MCF 10A (cell line): Measurements from ENCODE around the gene GALNS. TPM values are rescaled to one million over a fixed set of nuclear protein-coding genes. Genes with fewer than 3 reads are reported as not detected.

ENCODE experiments used
- Bru-seq: library from RNA; stranded (reverse); fragments of 400-500 nt; gene quantifications from one replicate; lab custom pipeline; 2021; lab: Mats Ljungman, UMichigan
- BruChase-seq, 2 experiments: library from RNA; stranded (reverse); fragments of 400-500 nt; gene quantifications; one replicate each; lab custom pipeline; 2021; lab: Mats Ljungman, UMichigan
- BruUV-seq: library from RNA; stranded (reverse); fragments of 400-500 nt; replicated peaks from 2 replicates; lab custom pipeline; 2021; lab: Mats Ljungman, UMichigan
- CTCF ChIA-PET: fragments of 300-600 bp; sonication (Branson Sonifier 250); formaldehyde crosslinking; extraction: SDS; loops from one replicate; lab custom pipeline; 2021; ENCODE audit warnings: antibody characterized with exemption, inconsistent platforms; lab: Yijun Ruan, JAX
- POLR2A ChIA-PET: fragments of 300-600, 350-650 bp; sonication (Branson Sonifier 250); formaldehyde crosslinking; extraction: SDS; loops from one replicate; lab custom pipeline; 2020; ENCODE audit warnings: antibody characterized with exemption, inconsistent platforms; lab: Yijun Ruan, JAX
- DNase-seq: peaks from one replicate; pipeline ENCODE4 v3.0.0-alpha.2; 2018; ENCODE audit not compliant: unreplicated experiment
- H3K27ac Mint-ChIP-seq: one replicate; pipeline ENCODE4 v1.8.0; 2022; ENCODE audit warnings: mild to moderate bottlenecking, low read depth, mixed read lengths; ENCODE audit not compliant: unreplicated experiment
- H3K27me3 Mint-ChIP-seq: one replicate; pipeline ENCODE4 v1.8.0; 2022; ENCODE audit warnings: mixed read lengths; ENCODE audit not compliant: insufficient read depth, unreplicated experiment
- H3K36me3 Mint-ChIP-seq: one replicate; pipeline ENCODE4 v1.8.0; 2022; ENCODE audit warnings: mild to moderate bottlenecking, moderate library complexity, mixed read lengths; ENCODE audit not compliant: insufficient read depth, unreplicated experiment
- H3K4me1 Mint-ChIP-seq: one replicate; pipeline ENCODE4 v1.8.0; 2022; ENCODE audit warnings: mixed read lengths; ENCODE audit not compliant: insufficient read depth, unreplicated experiment
- H3K4me3 Mint-ChIP-seq: one replicate; pipeline ENCODE4 v1.8.0; 2022; ENCODE audit warnings: mild to moderate bottlenecking, moderate library complexity, mixed read lengths; ENCODE audit not compliant: unreplicated experiment
- H3K9me3 Mint-ChIP-seq: one replicate; pipeline ENCODE4 v1.8.0; 2022; ENCODE audit warnings: mixed read lengths; ENCODE audit not compliant: unreplicated experiment
- CTCF ChIP-seq: fragments of 200-600 bp; IDR thresholded peaks from one replicate; pipeline ENCODE4 v1.8.0; 2022; ENCODE audit warnings: antibody characterized with exemption, mild to moderate bottlenecking; ENCODE audit not compliant: unreplicated experiment
- intact Hi-C: fragments of 100-400 bp; cut with micrococcal nuclease; formaldehyde crosslinking; loops from 2 replicates; pipeline ENCODE4 v1.14.1; 2022
- long read RNA-seq: library from polyadenylated mRNA; stranded (forward); transcript quantifications from one replicate; pipeline ENCODE4 v2.0.0, GENCODE V29; 2022
- total RNA-seq: library from RNA; stranded (reverse); gene quantifications from 2 replicates; pipeline ENCODE4 v1.2.3, GENCODE V29; 2022

The GALNS gene
- total RNA-seq (26.0 and 31.6 TPM in 2 replicates), Bru-seq, nascent RNA (percentile 45 among the genes with signal in this experiment), BruChase-seq, experiment 1, labeled RNA remaining after a 6-hour chase (percentile 69 among the genes with signal in this experiment), BruChase-seq, experiment 2, labeled RNA remaining after a 2-hour chase (percentile 55 among the genes with signal in this experiment)
- long read RNA-seq, full-length matches to known transcripts, result 33 of 53 reads
- long read RNA-seq, partial matches to known transcripts, result 8 of 53 reads
- long read RNA-seq, other reads (novel, unspliced or antisense), result 12 of 53 reads

- intact Hi-C loops, result loop anchor here (1.0 kb wide), 1 partner anchor 45 kb away; no protein-coding TSS in a partner anchor
- peak within 1 kb of the TSS; percentile 83 for H3K4me3 Mint-ChIP-seq
- peaks cover 15% of the 10 kb centered on the region for H3K36me3 Mint-ChIP-seq
- ChIA-PET POLR2A (interaction anchor here (0.6 to 3.8 kb wide), 21 partner anchors 11 to 906 kb away, joined by 3 to 42 read pairs (median 5); partner anchors contain the start of genes ACSF3, APRT, BANP and CTU2), CTCF (interaction anchor here (0.5 to 5.1 kb wide), 15 partner anchors 8 to 625 kb away, joined by 3 to 47 read pairs (median 4); partner anchors contain the start of gene APRT)
- H3K27me3 Mint-ChIP-seq, result no peaks in the 10 kb centered on the region
- no peak for TF ChIP-seq CTCF
- H3K4me1 Mint-ChIP-seq, result peaks cover 18% of the 10 kb centered on the region
- BruUV-seq, result no TSS peak
- peak within 1 kb of the TSS; percentile 49 for H3K27ac Mint-ChIP-seq
- no peaks in the 10 kb centered on the region for H3K9me3 Mint-ChIP-seq
- peak; percentile 94 for DNase-seq
These were observed at the start of gene GALNS, which contains the start of gene TRAPPC2L for GRCh38 chr16:88856828-88857727. Gene GALNS (minus strand): TSS chr16:88856947. CDS start chr16:88856877, 70 bp downstream. Gene TRAPPC2L (plus strand): TSS chr16:88857127. CDS start chr16:88857151, 24 bp downstream.

- POLR2A ChIA-PET, result no interaction called here
- H3K4me1 Mint-ChIP-seq, result peaks cover 5% of the 10 kb centered on the region
- no peak for TF ChIP-seq CTCF
- DNase-seq, result no peak
- no peak overlapping the region for H3K4me3 Mint-ChIP-seq
- H3K9me3 Mint-ChIP-seq, result no peaks in the 10 kb centered on the region
- CTCF ChIA-PET, result no interaction called here
- H3K36me3 Mint-ChIP-seq, result no peaks in the 10 kb centered on the region
- intact Hi-C loops, result no loop called here
- H3K27me3 Mint-ChIP-seq, result no peaks in the 10 kb centered on the region
- no peak overlapping the region for H3K27ac Mint-ChIP-seq
- no TSS peak for BruUV-seq
These were observed 49.3 kb upstream of the GALNS start for GRCh38 chr16:88906020-88906419.

GRCh38 chr16:88905563-88905962 lies 48.8 kb upstream of the GALNS start:
- H3K36me3 Mint-ChIP-seq, result no peaks in the 10 kb centered on the region
- H3K9me3 Mint-ChIP-seq, result no peaks in the 10 kb centered on the region
- H3K4me1 Mint-ChIP-seq, result peaks cover 5% of the 10 kb centered on the region
- peak; percentile 10 for DNase-seq
- intact Hi-C loops, result no loop called here
- H3K27ac Mint-ChIP-seq, result no peak overlapping the region
- no peak overlapping the region for H3K4me3 Mint-ChIP-seq
- no TSS peak for BruUV-seq
- ChIA-PET POLR2A (interaction anchor here (0.6 kb wide), 1 partner anchor 18 kb away, joined by 3 read pairs; no protein-coding TSS in a partner anchor), CTCF (no interaction called here)
- TF ChIP-seq CTCF, result no peak
- H3K27me3 Mint-ChIP-seq, result no peaks in the 10 kb centered on the region
